Type B pancreatic cell (in vitro differentiated cells): ENCODE data around the gene ENKD1. TPM values are rescaled to one million over a fixed set of nuclear protein-coding genes. Genes with fewer than 3 reads are reported as not detected.
"Not testable (repeated sequence)": the region's sequence is repeated elsewhere in the genome, so short reads cannot be mapped to it uniquely, and the experiment has no call there.

Experiments used
- DNase-seq: peaks from one replicate; pipeline ENCODE4 v3.0.0; 2021; ENCODE audit warnings: mixed read lengths; ENCODE audit not compliant: unreplicated experiment; ENCODE audit errors: extremely low spot score
- H3K27ac Mint-ChIP-seq: 2 replicates; pipeline ENCODE4 v1.8.0; 2021; ENCODE audit warnings: mild to moderate bottlenecking, mixed read lengths
- H3K27me3 Mint-ChIP-seq: 2 replicates; pipeline ENCODE4 v1.8.0; 2021; ENCODE audit warnings: mixed read lengths
- H3K36me3 Mint-ChIP-seq: 2 replicates; pipeline ENCODE4 v1.8.0; 2021; ENCODE audit warnings: mixed read lengths
- H3K4me1 Mint-ChIP-seq: one replicate; pipeline ENCODE4 v1.8.0; 2021; ENCODE audit warnings: mixed read lengths; ENCODE audit not compliant: unreplicated experiment
- H3K4me3 Mint-ChIP-seq: 2 replicates; pipeline ENCODE4 v1.8.0; 2021; ENCODE audit warnings: mild to moderate bottlenecking, mixed read lengths
- H3K9me3 Mint-ChIP-seq: 2 replicates; pipeline ENCODE4 v1.8.0; 2021; ENCODE audit warnings: mixed read lengths
- total RNA-seq: library from RNA; stranded (reverse); gene quantifications from 2 replicates; pipeline ENCODE4 v1.2.1, GENCODE V29; 2021; ENCODE audit warnings: low replicate concordance
- TF ChIP-seq, protein P1 (sequence below): fragments of 200-600 bp; sonication (generic); conservative IDR thresholded peaks from 2 replicates; pipeline ENCODE4 v1.5.0; 2021; ENCODE audit warnings: antibody characterized with exemption, mild to moderate bottlenecking

The ENKD1 gene
- total RNA-seq, 1 donor from 2014 or later, result 18.8 TPM

DNA sequence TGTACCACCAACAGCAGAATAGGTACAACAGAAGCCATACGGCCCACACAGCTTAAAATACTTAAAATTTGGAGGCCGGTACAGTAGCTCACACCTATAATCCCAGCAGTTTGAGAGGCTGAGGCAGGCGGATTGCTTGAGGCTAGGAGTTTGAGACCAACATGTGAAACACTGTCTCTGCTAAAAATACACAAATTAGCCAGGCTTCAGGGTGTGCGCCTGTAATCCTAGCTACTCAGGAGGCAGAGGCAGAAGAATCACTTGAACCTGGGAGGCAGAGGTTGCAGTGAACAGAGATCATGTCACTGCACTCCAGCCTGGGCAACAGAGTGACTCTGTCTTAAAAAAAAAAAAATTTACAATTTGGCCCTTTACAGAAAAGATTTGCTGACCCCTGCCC, 35.6 kb upstream of the ENKD1 start:
- Mint-ChIP-seq H3K27ac (no peak overlapping the region), H3K36me3 (peaks cover 18% of the 10 kb centered on the region), H3K27me3 (no peaks in the 10 kb centered on the region), H3K4me1 (peaks cover 10% of the 10 kb centered on the region), H3K4me3 (no peak overlapping the region), H3K9me3 (no peaks in the 10 kb centered on the region)
- DNase-seq, result no peak
- TF ChIP-seq, protein P1, sequence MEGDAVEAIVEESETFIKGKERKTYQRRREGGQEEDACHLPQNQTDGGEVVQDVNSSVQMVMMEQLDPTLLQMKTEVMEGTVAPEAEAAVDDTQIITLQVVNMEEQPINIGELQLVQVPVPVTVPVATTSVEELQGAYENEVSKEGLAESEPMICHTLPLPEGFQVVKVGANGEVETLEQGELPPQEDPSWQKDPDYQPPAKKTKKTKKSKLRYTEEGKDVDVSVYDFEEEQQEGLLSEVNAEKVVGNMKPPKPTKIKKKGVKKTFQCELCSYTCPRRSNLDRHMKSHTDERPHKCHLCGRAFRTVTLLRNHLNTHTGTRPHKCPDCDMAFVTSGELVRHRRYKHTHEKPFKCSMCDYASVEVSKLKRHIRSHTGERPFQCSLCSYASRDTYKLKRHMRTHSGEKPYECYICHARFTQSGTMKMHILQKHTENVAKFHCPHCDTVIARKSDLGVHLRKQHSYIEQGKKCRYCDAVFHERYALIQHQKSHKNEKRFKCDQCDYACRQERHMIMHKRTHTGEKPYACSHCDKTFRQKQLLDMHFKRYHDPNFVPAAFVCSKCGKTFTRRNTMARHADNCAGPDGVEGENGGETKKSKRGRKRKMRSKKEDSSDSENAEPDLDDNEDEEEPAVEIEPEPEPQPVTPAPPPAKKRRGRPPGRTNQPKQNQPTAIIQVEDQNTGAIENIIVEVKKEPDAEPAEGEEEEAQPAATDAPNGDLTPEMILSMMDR, result no peak

DNA sequence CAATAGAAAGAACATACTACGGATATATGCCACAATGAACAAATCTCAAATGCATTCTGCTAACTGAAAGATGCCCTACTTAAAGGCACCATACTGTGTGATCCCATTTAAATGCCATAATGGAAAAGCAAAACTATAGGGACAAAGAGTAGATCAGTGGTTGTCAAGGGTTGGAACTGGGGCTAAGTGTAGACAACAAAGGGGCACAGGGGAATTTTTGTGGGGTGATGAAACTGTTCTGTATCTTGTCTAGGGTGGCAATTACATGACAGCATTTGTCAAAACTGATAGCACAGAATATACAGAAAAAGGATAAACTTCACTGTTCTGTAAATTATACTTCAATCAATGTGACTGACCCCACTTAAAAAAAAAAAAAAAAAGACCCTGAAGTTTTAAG, 34.9 kb upstream of the ENKD1 start:
- Mint-ChIP-seq H3K27ac (no peak overlapping the region), H3K9me3 (no peaks in the 10 kb centered on the region), H3K36me3 (peaks cover 16% of the 10 kb centered on the region), H3K4me1 (peaks cover 10% of the 10 kb centered on the region), H3K27me3 (no peaks in the 10 kb centered on the region), H3K4me3 (no peak overlapping the region)
- TF ChIP-seq, protein P1, result no peak
- no peak for DNase-seq

DNA sequence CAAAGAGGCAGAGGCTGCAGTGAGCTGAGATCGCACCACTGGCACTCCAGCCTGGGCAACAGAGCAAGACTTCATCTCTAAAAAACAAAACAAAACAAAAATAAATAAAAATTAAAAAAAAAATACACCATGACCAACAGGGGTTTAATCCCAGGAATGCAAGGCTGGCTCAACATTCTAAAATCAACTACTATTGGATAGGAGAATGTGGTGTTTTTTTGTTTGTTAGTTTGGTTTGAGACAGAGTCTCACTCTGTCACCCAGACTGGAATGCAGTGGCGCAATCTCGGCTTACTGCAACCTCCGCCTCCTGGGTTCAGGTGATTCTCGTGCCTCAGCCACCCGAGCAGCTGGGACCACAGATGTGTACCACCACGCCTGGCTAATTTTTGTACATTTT, 32.7 kb upstream of the ENKD1 start:
- TF ChIP-seq, protein P1, result no peak
- Mint-ChIP-seq H3K27ac (no peak overlapping the region), H3K4me1 (peaks cover 5% of the 10 kb centered on the region), H3K36me3 (peaks cover 13% of the 10 kb centered on the region), H3K4me3 (no peak overlapping the region), H3K9me3 (no peaks in the 10 kb centered on the region), H3K27me3 (no peaks in the 10 kb centered on the region)
- no peak for DNase-seq

DNA sequence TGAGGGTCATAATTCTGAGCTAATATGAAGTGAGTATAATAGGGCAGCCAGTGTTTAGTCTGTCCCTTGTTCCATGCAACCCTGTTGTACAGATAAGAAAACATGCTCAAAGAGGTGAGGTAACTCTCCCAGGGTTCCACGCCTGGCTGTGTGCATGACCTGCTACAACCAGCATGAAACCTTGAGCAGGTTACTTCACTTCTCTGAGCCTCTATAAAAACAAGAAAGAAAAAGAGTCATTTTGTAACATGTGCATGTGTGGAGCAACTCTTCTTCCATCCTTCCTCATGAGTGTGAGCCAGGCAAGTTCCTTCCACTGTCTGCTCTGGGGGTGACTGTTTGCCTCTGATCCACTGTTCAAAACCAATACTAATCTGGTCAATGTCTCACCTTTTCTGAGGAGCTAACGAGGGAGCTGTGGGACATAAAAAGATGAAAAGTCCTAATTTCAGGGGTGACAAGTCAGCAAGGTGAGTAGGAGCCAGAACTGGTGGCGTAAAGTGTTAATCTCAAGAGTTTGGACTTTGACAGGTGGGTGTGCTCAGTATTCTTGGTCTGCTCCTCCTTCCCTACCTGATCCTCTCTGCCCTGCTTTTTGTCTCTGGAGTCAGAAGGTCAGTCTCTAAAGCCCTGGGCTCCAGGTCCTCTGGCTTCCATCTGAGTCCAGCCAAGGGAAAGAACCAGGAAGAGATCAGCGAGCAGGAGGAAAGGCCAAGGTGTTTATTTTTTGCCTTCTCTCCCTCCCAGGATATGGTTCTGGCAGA, 31.1 kb upstream of the ENKD1 start:
- Mint-ChIP-seq H3K4me1 (no peaks in the 10 kb centered on the region), H3K36me3 (peaks cover 13% of the 10 kb centered on the region), H3K9me3 (no peaks in the 10 kb centered on the region), H3K27me3 (no peaks in the 10 kb centered on the region), H3K27ac (peak overlapping the region; percentile 91), H3K4me3 (no peak overlapping the region)
- no peak for DNase-seq
- TF ChIP-seq, protein P1, result no peak

DNA sequence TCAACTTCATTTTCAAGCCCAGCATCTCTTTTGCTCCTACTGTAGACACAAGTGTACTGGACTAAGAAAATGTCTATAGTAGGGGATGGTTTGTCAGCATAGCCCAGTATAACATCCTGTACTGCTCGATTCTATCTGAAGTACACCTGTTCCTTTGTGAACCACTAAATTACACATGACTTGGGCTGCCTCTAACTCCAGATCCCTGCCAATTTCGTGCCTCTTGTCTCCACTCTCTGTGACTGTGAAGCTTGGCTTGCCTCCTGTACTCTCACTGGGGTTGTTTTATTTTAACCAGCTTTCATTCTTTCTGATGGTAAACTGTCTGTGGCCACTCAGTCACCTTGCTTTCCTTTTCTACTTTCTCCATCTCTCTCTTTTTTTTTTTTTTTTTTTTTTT, 28.1 kb upstream of the ENKD1 start:
- H3K9me3 Mint-ChIP-seq, result no peaks in the 10 kb centered on the region
- H3K27me3 Mint-ChIP-seq, result no peaks in the 10 kb centered on the region
- no peak overlapping the region for H3K4me3 Mint-ChIP-seq
- no peaks in the 10 kb centered on the region for H3K4me1 Mint-ChIP-seq
- peaks cover 17% of the 10 kb centered on the region for H3K36me3 Mint-ChIP-seq
- no peak for DNase-seq
- H3K27ac Mint-ChIP-seq, result peak overlapping the region; percentile 50
- TF ChIP-seq, protein P1, result no peak

DNA sequence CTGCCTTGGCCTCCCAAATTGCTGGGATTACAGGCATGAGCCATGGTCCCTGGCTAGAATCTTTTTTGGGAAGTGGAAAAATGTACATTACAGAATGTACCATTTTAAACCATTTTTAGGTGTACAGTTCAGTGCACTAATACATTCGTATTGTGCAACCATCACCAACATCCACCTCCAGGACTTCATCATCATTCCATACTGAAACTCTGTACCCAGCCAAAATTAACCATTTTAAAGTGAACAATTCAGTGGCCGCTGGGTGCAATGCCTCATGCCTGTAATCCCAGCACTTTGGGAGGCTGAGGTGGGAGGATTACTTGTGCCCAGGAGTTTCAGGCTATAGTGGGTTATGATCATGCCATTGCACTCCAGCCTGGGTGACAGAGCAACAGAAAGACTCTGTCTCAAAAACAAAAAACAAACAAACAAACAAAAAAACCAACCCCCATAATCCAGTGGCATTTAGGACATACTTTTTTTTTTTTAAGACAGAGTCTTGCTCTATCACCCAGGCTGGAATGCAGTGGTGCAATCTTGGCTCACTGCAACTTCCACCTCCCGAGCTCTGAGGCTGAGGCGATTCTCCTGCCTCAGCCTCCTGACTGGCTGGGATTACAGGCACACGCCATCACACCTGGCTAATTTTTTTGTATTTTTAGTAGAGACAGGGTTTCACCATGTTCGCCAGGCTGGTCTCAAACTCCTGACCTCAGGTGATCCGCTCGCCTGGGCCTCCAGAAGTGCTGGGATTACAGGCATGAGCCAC, 27.2 kb upstream of the ENKD1 start:
- not testable (repeated sequence) for H3K27ac Mint-ChIP-seq, H3K27me3 Mint-ChIP-seq, H3K4me1 Mint-ChIP-seq, DNase-seq, H3K4me3 Mint-ChIP-seq, H3K9me3 Mint-ChIP-seq
- H3K36me3 Mint-ChIP-seq, result peaks cover 15% of the 10 kb centered on the region
